Lung microvascular endothelial cell (primary cell): ENCODE measurements around the gene ATP5F1A. TPM values are rescaled to one million over a fixed set of nuclear protein-coding genes. Genes with fewer than 3 reads are reported as not detected.
"Not testable (repeated sequence)": the region's sequence is repeated elsewhere in the genome, so short reads cannot be mapped to it uniquely, and the experiment has no call there.

ENCODE experiments used
- DNase-seq, 2 donors: peaks; one replicate each; pipeline versions ENCODE4 v3.0.0 to v3.0.0-alpha.2; 2010; ENCODE audit warnings: low read depth in 2 of 2
- total RNA-seq: library from RNA; depleted of rRNA; stranded (reverse); fragments of >200 nt; gene quantifications from 2 replicates; pipeline ENCODE4 v1.2.1, GENCODE V29; 2014

Gene ATP5F1A
- total RNA-seq, 1 donor from 2014 or later, result 421 TPM

DNA sequence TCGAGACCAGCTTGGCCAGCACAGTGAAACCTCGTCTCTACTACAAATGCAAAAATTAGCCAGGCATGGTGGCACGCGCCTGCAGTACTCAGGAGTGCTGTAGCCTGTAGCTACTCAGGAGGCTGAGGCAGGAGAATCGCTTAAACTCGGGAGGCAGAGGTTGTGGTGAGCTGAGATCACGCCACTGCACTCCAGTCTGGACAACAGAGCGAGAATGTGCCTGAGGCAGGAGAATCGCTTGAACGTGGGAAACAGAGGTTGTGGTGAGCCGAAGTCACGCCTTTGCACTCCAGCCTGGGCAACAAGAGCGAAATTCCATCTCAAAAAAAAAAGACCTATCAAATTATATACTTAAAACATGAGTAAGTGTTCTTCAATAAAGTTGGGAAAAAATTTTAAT, 50.7 kb downstream of the ATP5F1A start:
- DNase-seq, result not testable (repeated sequence)

- no peak for DNase-seq
Measured at GRCh38 chr18:46046688-46047087, 51.4 kb downstream of the ATP5F1A start.

DNA sequence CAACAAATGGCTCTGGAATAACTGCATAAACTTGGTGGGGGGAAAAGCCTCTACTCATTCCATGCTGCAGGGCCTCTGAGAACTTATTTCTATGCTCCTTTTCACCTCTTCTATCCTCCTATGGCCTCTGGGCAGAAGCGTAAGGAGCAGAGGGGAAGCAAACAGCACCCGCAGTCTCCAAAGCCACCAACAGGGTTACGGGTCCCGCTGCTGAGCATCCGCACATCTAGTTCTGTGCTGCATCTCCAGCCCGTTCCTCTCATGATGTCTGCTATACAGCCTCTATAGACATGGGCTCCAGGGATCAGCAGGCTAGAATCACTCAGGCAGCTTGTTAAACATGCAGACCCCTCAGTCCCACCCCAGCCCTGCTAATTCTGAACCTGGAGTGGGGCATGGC, 52.0 kb downstream of the ATP5F1A start:
- no peak for DNase-seq

- DNase-seq, result no peak
Measured at GRCh38 chr18:46042571-46043123, 55.4 kb downstream of the ATP5F1A start.

- DNase-seq, result no peak
Measured at GRCh38 chr18:46040747-46041104, 57.4 kb downstream of the ATP5F1A start.

DNA sequence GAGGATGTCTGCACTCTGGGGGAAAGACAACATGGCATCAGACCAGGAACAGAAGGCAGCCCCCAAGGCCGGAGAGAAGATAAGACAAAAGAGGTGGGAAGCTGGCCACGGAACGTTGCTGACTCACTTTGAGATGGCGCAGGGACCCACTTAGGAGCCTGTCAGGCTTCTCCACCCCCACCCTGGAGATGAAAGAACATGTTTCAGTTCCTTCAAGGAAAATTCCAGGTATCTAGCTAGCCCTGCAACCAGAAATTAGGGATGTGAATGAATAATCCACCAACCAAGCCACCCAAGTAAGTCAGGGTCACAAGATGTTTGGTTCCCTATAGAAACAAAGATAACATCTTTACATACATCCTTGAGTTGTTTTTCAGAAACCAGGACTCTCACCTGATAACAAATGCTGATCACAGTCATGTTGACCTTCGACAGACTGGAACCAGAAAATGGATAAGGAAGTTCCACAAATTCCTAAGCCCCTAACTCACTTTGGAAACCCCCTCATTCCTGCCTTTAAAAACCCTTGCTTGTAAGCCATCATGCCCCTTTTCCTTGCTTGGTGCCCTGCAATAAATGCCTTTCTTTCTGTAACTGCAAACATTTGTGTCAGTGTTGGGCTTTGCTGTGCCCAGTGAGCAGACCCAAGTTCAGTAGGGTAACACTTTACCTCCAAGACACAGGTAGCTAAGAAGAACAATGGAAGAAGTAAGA, 57.9 kb downstream of the ATP5F1A start:
- DNase-seq, result no peak

GRCh38 chr18:46037512-46038305, 60.4 kb downstream of the ATP5F1A start:
- peak in 1 of 2 donors; percentile 12 for DNase-seq

DNA sequence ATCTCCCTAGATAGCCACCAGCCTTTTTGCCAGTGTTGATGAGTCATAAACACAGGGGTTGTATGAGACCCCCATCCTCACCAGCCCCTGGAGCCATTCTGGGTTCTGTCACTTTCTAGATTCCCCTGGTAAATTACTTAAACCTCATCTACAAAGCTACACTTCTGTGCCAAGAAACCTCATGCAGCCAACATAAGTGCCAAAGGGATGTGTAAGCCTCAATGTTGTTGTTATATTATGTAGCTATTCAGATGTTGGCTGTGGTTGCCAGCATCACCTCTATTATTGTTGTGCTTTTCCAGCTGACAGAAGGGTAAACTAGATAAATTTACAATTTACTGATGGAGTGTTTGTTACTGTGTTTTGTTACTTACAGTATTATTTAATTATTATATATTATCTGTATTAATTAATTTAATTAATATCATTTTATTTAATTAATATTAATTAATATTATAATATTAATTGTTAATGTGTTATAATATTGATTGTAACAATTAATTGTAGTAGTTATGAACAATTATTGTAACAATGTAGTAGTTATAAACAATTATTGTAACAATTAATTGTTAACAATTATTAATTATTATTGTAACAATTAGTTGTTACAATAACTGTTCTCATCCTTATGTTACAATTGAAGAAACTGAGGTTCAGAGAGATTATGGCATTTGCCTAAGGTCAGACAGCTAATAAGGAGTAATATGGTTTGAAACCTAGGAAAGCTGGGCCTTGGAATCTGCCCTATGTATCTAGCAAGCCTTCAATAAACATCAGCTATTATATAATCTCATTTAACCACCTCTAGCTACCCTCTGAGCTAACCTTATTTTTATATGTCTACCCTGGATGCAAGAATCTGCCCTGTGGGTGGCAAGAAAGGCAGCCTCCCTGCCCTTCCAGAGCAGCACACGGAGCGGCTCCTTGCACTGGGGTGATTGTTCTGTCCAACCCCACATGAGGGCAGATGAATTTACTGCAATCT, 62.1 kb downstream of the ATP5F1A start:
- no peak for DNase-seq

- no peak for DNase-seq
Measured at GRCh38 chr18:46034230-46034629, 63.9 kb downstream of the ATP5F1A start.

DNA sequence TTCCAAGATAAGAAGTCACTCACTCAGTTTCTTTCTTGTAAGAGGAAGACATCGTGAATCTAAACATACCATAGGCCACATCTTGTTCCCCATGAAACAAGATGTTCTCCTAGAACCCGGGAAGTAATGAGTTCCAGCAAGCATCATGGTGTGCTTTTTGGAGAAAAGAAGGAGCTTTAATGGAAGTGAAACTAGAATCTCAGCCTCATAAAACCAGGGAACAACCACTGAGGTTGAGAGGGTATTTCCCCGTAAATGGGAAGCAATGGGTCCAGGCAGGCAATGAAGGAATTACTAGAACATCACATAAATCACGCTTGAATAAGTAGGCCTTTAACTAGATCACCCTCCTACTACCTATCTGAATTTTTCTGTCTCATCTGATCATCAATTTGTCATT, 66.4 kb downstream of the ATP5F1A start:
- DNase-seq, result no peak

Other genes with a start within 250 kb of the ATP5F1A start
- gene EPG5, start 131.0 kb downstream of the ATP5F1A start, total RNA-seq, result 8.9 and 12.1 TPM in 2 replicates
- gene PSTPIP2, start 26.0 kb downstream of the ATP5F1A start, total RNA-seq, result 0.20 and 1.1 TPM in 2 replicates
- 26.4 and 33.1 TPM in 2 replicates for gene HAUS1, start 6.1 kb upstream of the ATP5F1A start, total RNA-seq